Endothelial cell of umbilical vein (primary cell): ENCODE measurements around the gene MEOX1. TPM values are rescaled to one million over a fixed set of nuclear protein-coding genes. Genes with fewer than 3 reads are reported as not detected.

Experiments used
- BruUV-seq: library from RNA; stranded (reverse); fragments of 400-500 nt; replicated peaks from 2 replicates; lab custom pipeline; 2021; lab: Mats Ljungman, UMichigan
- CTCF ChIA-PET: fragments of 300-600, 350-600 bp; sonication (Branson Sonifier 250); formaldehyde crosslinking; loops from one replicate; lab custom pipeline; 2021; ENCODE audit warnings: antibody characterized with exemption, inconsistent platforms; lab: Charles Lee
- POLR2A ChIA-PET: fragments of 300-600, 350-600 bp; sonication (Branson Sonifier 250); formaldehyde crosslinking; loops from one replicate; lab custom pipeline; 2021; ENCODE audit warnings: antibody characterized with exemption, inconsistent platforms; lab: Charles Lee
- DNase-seq: peaks from one replicate; pipeline ENCODE4 v3.0.0-alpha.2; 2011; ENCODE audit warnings: low read depth, low spot score
- FAIRE-seq: peaks from 2 replicates; lab custom pipeline; 2011; peaks lifted over from hg19 to GRCh38; lab: Jason Lieb, UNC
- H2AFZ ChIP-seq: 2 replicates; pipeline ENCODE4 v1.6.0; 2012; ENCODE audit warnings: low read depth, low read length, control low read depth, inconsistent platforms
- H3K27ac ChIP-seq: 2 replicates; pipeline ENCODE4 v1.5.1; 2011; ENCODE audit warnings: low read depth, mild to moderate bottlenecking, control low read depth, low read length, moderate library complexity; ENCODE audit not compliant: insufficient read depth
- H3K27me3 ChIP-seq, 2 experiments: 2 replicates each; pipeline versions ENCODE4 v1.6.0 to v1.6.1; 2011; ENCODE audit warnings: low read length in 2 of 2, mixed read lengths in 1 of 2; ENCODE audit not compliant: control insufficient read depth in 2 of 2, insufficient read depth in 2 of 2
- H3K36me3 ChIP-seq, 2 experiments: 2 replicates in 1 of 2; 3 replicates in 1 of 2; pipeline ENCODE4 v1.5.1; 2011; ENCODE audit warnings: low read length in 2 of 2, mild to moderate bottlenecking in 1 of 2, moderate library complexity in 1 of 2; ENCODE audit not compliant: control insufficient read depth in 2 of 2, insufficient read depth in 2 of 2; ENCODE audit errors: extremely low read depth in 1 of 2
- H3K4me1 ChIP-seq: 3 replicates; pipeline ENCODE4 v1.5.1; 2011; ENCODE audit warnings: mild to moderate bottlenecking, low read length; ENCODE audit not compliant: control insufficient read depth, insufficient read depth; ENCODE audit errors: extremely low read depth
- H3K4me2 ChIP-seq: 2 replicates; pipeline ENCODE4 v1.6.1; 2011; ENCODE audit warnings: low read length, control low read depth, mixed read lengths; ENCODE audit not compliant: insufficient read depth
- H3K4me3 ChIP-seq, 3 experiments: fragments of 200-600 bp in 1 of 3; sonication (generic), shearing (Covaris generic) in 1 of 3; replicated peaks in 1 of 3; 2 replicates each; pipeline ENCODE4 v1.5.1; 2011 to 2016; ENCODE audit warnings: control low read depth in 3 of 3, low read length in 3 of 3, mild to moderate bottlenecking in 2 of 3, inconsistent platforms in 1 of 3, low read depth in 1 of 3, moderate library complexity in 1 of 3; ENCODE audit not compliant: insufficient read depth in 1 of 3
- H3K79me2 ChIP-seq: 2 replicates; pipeline ENCODE4 v1.6.0; 2012; ENCODE audit warnings: low read length, inconsistent platforms; ENCODE audit not compliant: control insufficient read depth, insufficient read depth
- H3K9ac ChIP-seq: replicated peaks from 2 replicates; pipeline ENCODE3; 2011; ENCODE audit warnings: low read length, control low read depth; ENCODE audit not compliant: insufficient read depth; ENCODE audit errors: extremely low read depth
- H3K9me1 ChIP-seq: replicated peaks from 3 replicates; pipeline ENCODE4 v1.6.0; 2011; ENCODE audit warnings: mild to moderate bottlenecking, low read length; ENCODE audit not compliant: control insufficient read depth, insufficient read depth; ENCODE audit errors: extremely low read depth
- H3K9me3 ChIP-seq: replicated peaks from 2 replicates; pipeline ENCODE4 v1.5.1; 2012; ENCODE audit warnings: low read length, inconsistent platforms; ENCODE audit not compliant: control insufficient read depth, insufficient read depth
- H4K20me1 ChIP-seq: replicated peaks from 2 replicates; pipeline ENCODE3; 2011; ENCODE audit warnings: mild to moderate bottlenecking, low read length; ENCODE audit not compliant: control insufficient read depth, insufficient read depth; ENCODE audit errors: extremely low read depth
- EZH2 ChIP-seq: IDR thresholded peaks from 2 replicates; pipeline ENCODE4 v1.6.1; 2012; ENCODE audit warnings: borderline replicate concordance, low read depth, mild to moderate bottlenecking, moderate library complexity, low read length, inconsistent platforms; ENCODE audit not compliant: severe bottlenecking
- FOS ChIP-seq: IDR thresholded peaks from 2 replicates; pipeline ENCODE4 v1.6.1; 2011; ENCODE audit warnings: mild to moderate bottlenecking, low read length, moderate library complexity, borderline replicate concordance; ENCODE audit not compliant: insufficient read depth
- GATA2 ChIP-seq: IDR thresholded peaks from 2 replicates; pipeline ENCODE4 v1.7.0; 2011; ENCODE audit warnings: low read depth, mild to moderate bottlenecking, moderate library complexity, mixed read lengths, low read length; ENCODE audit not compliant: insufficient read length, insufficient read depth
- JUN ChIP-seq: IDR thresholded peaks from 2 replicates; pipeline ENCODE4 v1.6.1; 2011; ENCODE audit warnings: borderline replicate concordance, low read depth; ENCODE audit not compliant: insufficient read length, insufficient read depth
- MAX ChIP-seq: IDR thresholded peaks from 2 replicates; pipeline ENCODE4 v1.6.1; 2011; ENCODE audit not compliant: insufficient read depth, insufficient read length
- MYC ChIP-seq: IDR thresholded peaks from one replicate; pipeline ENCODE4 v1.6.1; 2011; ENCODE audit warnings: mild to moderate bottlenecking, low read depth, low read length
- POLR2A ChIP-seq: IDR thresholded peaks from 2 replicates; pipeline ENCODE4 v1.6.1; 2012; ENCODE audit warnings: low read depth, mild to moderate bottlenecking, control low read depth, low read length
- POLR2AphosphoS5 ChIP-seq: IDR thresholded peaks from 2 replicates; pipeline ENCODE4 v1.6.1; 2012; ENCODE audit warnings: low read depth, mild to moderate bottlenecking, control low read depth, low read length, moderate library complexity; ENCODE audit not compliant: insufficient read depth
- dilution Hi-C: fragments of 300-500 bp; cut with MboI; formaldehyde crosslinking; loops from one replicate; pipeline ENCODE4 v1.15.0; 2019; ENCODE audit warnings: low sequenced_read_pairs; ENCODE audit not compliant: extremely low pct_ligation_motif_present
- intact Hi-C: fragments of 100-400 bp; cut with micrococcal nuclease; formaldehyde crosslinking; loops from one replicate; pipeline ENCODE4 v1.10.0; 2022
- polyA plus RNA-seq, 4 experiments: library from polyadenylated mRNA; depleted of rRNA in 3 of 4; stranded (reverse) in 3 of 4; unstranded in 1 of 4; fragments of >200 nt; gene quantifications; 2 replicates each; pipeline versions ENCODE4 v1.2.1 to v1.2.3, GENCODE V29; 2011 to 2012; ENCODE audit warnings: missing spikeins in 1 of 4
- total RNA-seq: library from RNA; stranded (reverse); gene quantifications from 2 replicates; pipeline ENCODE4 v1.2.3, GENCODE V29; 2021
- TF ChIP-seq, protein P1 (sequence below), 2 donors: IDR thresholded peaks; 1 replicate in 1 of 2; 2 replicates in 1 of 2; pipeline ENCODE4 v1.5.1; 2011; ENCODE audit warnings: low read length in 2 of 2, mild to moderate bottlenecking in 2 of 2, moderate library complexity in 2 of 2, control low read depth in 1 of 2, inconsistent platforms in 1 of 2, low read depth in 1 of 2; ENCODE audit not compliant: insufficient read depth in 1 of 2; ENCODE audit errors: extremely low read depth in 1 of 2

The MEOX1 gene
- total and polyA plus RNA-seq, 2 donors (not counting 3 experiments of a cell fraction or from before 2014, with no cell fraction given) = 0.06 TPM; not detected in 1

DNA sequence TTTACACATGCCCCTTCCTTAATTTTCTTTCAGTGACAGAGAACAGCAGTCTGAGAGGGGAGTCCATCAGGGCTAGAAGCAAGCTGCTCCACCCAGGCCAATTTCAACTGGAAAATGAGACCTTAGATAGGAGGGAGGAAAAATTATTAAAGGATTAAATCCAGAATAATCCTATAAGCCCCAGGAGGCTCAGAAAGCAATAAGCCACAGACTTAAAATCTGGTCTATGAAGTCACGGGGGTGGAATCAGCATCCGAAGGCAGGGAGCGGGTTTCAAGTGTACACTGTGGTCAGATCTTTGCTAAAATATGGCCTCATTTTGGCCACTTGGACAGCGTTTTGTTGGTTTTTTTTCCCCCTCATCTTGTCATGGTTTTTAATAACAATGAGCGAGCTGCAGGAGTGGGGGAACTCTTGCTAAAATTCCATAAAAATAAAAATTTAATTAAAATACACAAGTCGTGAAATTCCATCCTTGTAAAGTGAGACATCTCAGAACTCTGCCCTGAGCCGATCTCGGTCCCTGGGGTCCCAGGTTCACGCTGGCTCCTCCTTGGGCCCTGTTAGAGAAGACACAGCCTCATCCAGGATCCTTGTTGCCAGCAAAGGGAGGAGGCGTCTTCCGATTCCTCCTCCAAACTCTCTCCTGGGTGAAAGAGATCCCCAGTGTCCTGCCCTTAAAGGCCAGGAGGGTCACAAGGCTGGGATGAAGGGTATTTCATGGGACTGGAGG, 63.9 kb downstream of the MEOX1 start:
- H3K36me3 ChIP-seq = no peaks in the 10 kb centered on the region
- ChIA-PET POLR2A (no interaction called here), CTCF (interaction anchor here (0.7 to 1.4 kb wide), 3 partner anchors 61 to 76 kb away, joined by 3 read pairs; no protein-coding TSS in a partner anchor)
- H3K9me1 ChIP-seq = no peaks in the 10 kb centered on the region
- no peak overlapping the region for H3K27ac ChIP-seq
- H3K9me3 ChIP-seq = no peaks in the 10 kb centered on the region
- no peaks in the 10 kb centered on the region for H4K20me1 ChIP-seq
- H3K27me3 ChIP-seq = no peaks in the 10 kb centered on the region
- H3K4me1 ChIP-seq = no peaks in the 10 kb centered on the region
- FAIRE-seq (no peak), DNase-seq (no peak)
- H3K4me3 ChIP-seq = no peak overlapping the region
- no peaks in the 10 kb centered on the region for H3K79me2 ChIP-seq
- no peak overlapping the region for H3K9ac ChIP-seq
- no peak overlapping the region for H2AFZ ChIP-seq
- intact Hi-C loops = no loop called here
- dilution Hi-C loops = no loop called here
- no peak overlapping the region for H3K4me2 ChIP-seq
- BruUV-seq = no TSS peak
- TF ChIP-seq POLR2A = no peak
- TF ChIP-seq JUN = no peak
- TF ChIP-seq POLR2AphosphoS5 = no peak
- TF ChIP-seq GATA2 = no peak
- TF ChIP-seq EZH2 = no peak
- TF ChIP-seq MYC = no peak
- TF ChIP-seq, protein P1, sequence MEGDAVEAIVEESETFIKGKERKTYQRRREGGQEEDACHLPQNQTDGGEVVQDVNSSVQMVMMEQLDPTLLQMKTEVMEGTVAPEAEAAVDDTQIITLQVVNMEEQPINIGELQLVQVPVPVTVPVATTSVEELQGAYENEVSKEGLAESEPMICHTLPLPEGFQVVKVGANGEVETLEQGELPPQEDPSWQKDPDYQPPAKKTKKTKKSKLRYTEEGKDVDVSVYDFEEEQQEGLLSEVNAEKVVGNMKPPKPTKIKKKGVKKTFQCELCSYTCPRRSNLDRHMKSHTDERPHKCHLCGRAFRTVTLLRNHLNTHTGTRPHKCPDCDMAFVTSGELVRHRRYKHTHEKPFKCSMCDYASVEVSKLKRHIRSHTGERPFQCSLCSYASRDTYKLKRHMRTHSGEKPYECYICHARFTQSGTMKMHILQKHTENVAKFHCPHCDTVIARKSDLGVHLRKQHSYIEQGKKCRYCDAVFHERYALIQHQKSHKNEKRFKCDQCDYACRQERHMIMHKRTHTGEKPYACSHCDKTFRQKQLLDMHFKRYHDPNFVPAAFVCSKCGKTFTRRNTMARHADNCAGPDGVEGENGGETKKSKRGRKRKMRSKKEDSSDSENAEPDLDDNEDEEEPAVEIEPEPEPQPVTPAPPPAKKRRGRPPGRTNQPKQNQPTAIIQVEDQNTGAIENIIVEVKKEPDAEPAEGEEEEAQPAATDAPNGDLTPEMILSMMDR (IDR thresholded peaks at IDR 0.05; ENCODE audit: extremely low read depth in 1 of 2, insufficient read depth in 1 of 2, low read depth in 1 of 2, low read length in 2 of 2) = no peak
- no peak for TF ChIP-seq MAX
- no peak for TF ChIP-seq FOS
